Tibial artery (tissue), 4 donors: ENCODE data around the gene GRIK1.

Source experiments
- DNase-seq, 2 donors: peaks; one replicate each; pipeline ENCODE4 v3.0.0-alpha.2; 2019
- H3K27ac ChIP-seq, 2 donors: fragments of 200-600 bp; sonication (generic) in 1 of 2; 1 replicate in 1 of 2; 2 replicates in 1 of 2; pipeline ENCODE4 v1.5.1; 2018 to 2019; ENCODE audit warnings: mild to moderate bottlenecking in 1 of 2
- H3K27me3 ChIP-seq, 2 donors: fragments of 200-600 bp; sonication (generic) in 1 of 2; one replicate each; pipeline versions ENCODE4 v1.5.1 to v1.6.0; 2016 to 2019
- H3K36me3 ChIP-seq, 3 donors: fragments of 200-600 bp; sonication (generic) in 2 of 3; one replicate each; pipeline ENCODE4 v1.5.1; 2016 to 2019; ENCODE audit warnings: mild to moderate bottlenecking in 2 of 3
- H3K4me1 ChIP-seq, 4 donors: fragments of 200-600 bp; sonication (generic) in 2 of 4; 1 replicate in 3 of 4; 2 replicates in 1 of 4; pipeline ENCODE4 v1.5.1; 2016 to 2019
- H3K4me3 ChIP-seq, 2 donors: fragments of 200-600 bp; sonication (generic) in 1 of 2; 1 replicate in 1 of 2; 2 replicates in 1 of 2; pipeline ENCODE4 v1.5.1; 2018 to 2019; ENCODE audit warnings: mild to moderate bottlenecking in 2 of 2
- H3K9me3 ChIP-seq, 3 donors: fragments of 200-600 bp; sonication (generic) in 1 of 3; one replicate each; pipeline ENCODE4 v1.5.1; 2016 to 2019
- intact Hi-C: fragments of 100-400 bp; cut with DNase I; formaldehyde crosslinking; loops from one replicate; pipeline ENCODE4 v1.15.0; 2023; ENCODE audit warnings: low total_unique reads
- TF ChIP-seq, protein P1 (sequence below), 2 experiments: fragments of 200-600 bp in 1 of 2; fragments of 450-650 bp in 1 of 2; IDR thresholded peaks; one replicate each; pipeline ENCODE4 v1.5.1; 2017 to 2019; ENCODE audit warnings: antibody characterized with exemption in 2 of 2, mild to moderate bottlenecking in 1 of 2, moderate library complexity in 1 of 2

Gene GRIK1

GRCh38 chr21:29637134-29637533 lies 302.7 kb downstream of the GRIK1 start:
- Histone ChIP-seq H3K36me3 (no peaks in the 10 kb centered on the region), H3K27me3 (no peaks in the 10 kb centered on the region), H3K27ac (no peak overlapping the region), H3K9me3 (no peaks in the 10 kb centered on the region), H3K4me3 (no peak overlapping the region), H3K4me1 (no peaks in the 10 kb centered on the region)
- no peak for DNase-seq
- TF ChIP-seq, protein P1, sequence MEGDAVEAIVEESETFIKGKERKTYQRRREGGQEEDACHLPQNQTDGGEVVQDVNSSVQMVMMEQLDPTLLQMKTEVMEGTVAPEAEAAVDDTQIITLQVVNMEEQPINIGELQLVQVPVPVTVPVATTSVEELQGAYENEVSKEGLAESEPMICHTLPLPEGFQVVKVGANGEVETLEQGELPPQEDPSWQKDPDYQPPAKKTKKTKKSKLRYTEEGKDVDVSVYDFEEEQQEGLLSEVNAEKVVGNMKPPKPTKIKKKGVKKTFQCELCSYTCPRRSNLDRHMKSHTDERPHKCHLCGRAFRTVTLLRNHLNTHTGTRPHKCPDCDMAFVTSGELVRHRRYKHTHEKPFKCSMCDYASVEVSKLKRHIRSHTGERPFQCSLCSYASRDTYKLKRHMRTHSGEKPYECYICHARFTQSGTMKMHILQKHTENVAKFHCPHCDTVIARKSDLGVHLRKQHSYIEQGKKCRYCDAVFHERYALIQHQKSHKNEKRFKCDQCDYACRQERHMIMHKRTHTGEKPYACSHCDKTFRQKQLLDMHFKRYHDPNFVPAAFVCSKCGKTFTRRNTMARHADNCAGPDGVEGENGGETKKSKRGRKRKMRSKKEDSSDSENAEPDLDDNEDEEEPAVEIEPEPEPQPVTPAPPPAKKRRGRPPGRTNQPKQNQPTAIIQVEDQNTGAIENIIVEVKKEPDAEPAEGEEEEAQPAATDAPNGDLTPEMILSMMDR (IDR thresholded peaks at IDR 0.05): no peak
- intact Hi-C loops: no loop called here

- no peak overlapping the region for H3K27ac ChIP-seq
- TF ChIP-seq, protein P1 (IDR thresholded peaks at IDR 0.05): no peak
These were observed 305.4 kb downstream of the GRIK1 start for GRCh38 chr21:29634418-29634817.

GRCh38 chr21:29633756-29634155 lies 306.0 kb downstream of the GRIK1 start:
- H3K4me1 ChIP-seq: no peaks in the 10 kb centered on the region
- H3K36me3 ChIP-seq: no peaks in the 10 kb centered on the region
- TF ChIP-seq, protein P1 (IDR thresholded peaks at IDR 0.05): no peak
- no peaks in the 10 kb centered on the region for H3K9me3 ChIP-seq
- no peaks in the 10 kb centered on the region for H3K27me3 ChIP-seq
- no peak for DNase-seq
- intact Hi-C loops: no loop called here
- H3K4me3 ChIP-seq: no peak overlapping the region
- no peak overlapping the region for H3K27ac ChIP-seq

More at GRCh38 chr21:29634418-29634817, 305.4 kb downstream of the GRIK1 start:
- intact Hi-C loops: no loop called here
- Histone ChIP-seq H3K27me3 (no peaks in the 10 kb centered on the region), H3K4me3 (no peak overlapping the region), H3K4me1 (no peaks in the 10 kb centered on the region), H3K36me3 (no peaks in the 10 kb centered on the region), H3K9me3 (no peaks in the 10 kb centered on the region)
- DNase-seq: no peak

DNA sequence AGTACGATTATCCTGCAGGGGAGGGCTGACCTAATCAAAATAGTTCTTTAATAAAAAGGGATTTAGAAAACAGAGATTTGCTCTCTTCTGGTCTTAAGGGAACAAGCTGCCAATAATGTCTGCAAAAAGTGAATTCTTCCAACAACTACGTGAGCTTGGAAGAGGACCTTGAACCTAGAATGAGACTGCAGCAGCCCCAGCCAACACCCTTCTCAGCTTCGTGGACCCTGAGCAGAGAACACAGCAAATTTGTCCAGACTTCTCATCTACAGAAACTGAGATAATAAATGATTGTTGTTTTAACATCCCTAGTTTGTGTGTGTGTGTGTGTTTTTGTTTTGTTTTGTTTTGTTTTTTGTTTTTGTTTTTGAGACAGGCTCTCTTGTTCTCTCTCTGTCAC lies 309.4 kb downstream of the GRIK1 start:
- Histone ChIP-seq H3K9me3 (no peaks in the 10 kb centered on the region), H3K4me3 (no peak overlapping the region), H3K4me1 (no peaks in the 10 kb centered on the region), H3K27ac (no peak overlapping the region), H3K27me3 (no peaks in the 10 kb centered on the region), H3K36me3 (no peaks in the 10 kb centered on the region)
- intact Hi-C loops: no loop called here
- DNase-seq: no peak
- TF ChIP-seq, protein P1 (IDR thresholded peaks at IDR 0.05): no peak

GRCh38 chr21:29627905-29628304 lies 311.9 kb downstream of the GRIK1 start:
- H3K36me3 ChIP-seq: no peaks in the 10 kb centered on the region

More at GRCh38 chr21:29627905-29628304, 311.9 kb downstream of the GRIK1 start:
- TF ChIP-seq, protein P1 (IDR thresholded peaks at IDR 0.05): no peak
- H3K4me3 ChIP-seq: no peak overlapping the region
- H3K27me3 ChIP-seq: no peaks in the 10 kb centered on the region
- no peaks in the 10 kb centered on the region for H3K4me1 ChIP-seq
- H3K27ac ChIP-seq: no peak overlapping the region
- no peak for DNase-seq
- H3K9me3 ChIP-seq: no peaks in the 10 kb centered on the region
- intact Hi-C loops: no loop called here
